ENCODE measurements around the gene PLD5.
"Not testable (repeated sequence)": the region's sequence is repeated elsewhere in the genome, so short reads cannot be mapped to it uniquely, and the experiment has no call there.

Gene PLD5

GRCh38 chr1:242178436-242178835 lies 346.1 kb downstream of the PLD5 start:
- DNase-seq (ENCODE audit: low read depth, low spot score), result no peak

- no peak for DNase-seq (ENCODE audit: low read depth, low spot score)
Observed at GRCh38 chr1:242162140-242162539, 362.4 kb downstream of the PLD5 start.

GRCh38 chr1:242147096-242147976 lies 377.2 kb downstream of the PLD5 start:
- DNase-seq (ENCODE audit: low read depth, low spot score), result no peak

- no peak for DNase-seq (ENCODE audit: low read depth, low spot score)
Observed at GRCh38 chr1:242146652-242147051, 377.8 kb downstream of the PLD5 start.

- DNase-seq (ENCODE audit: low read depth, low spot score), result no peak
Observed at GRCh38 chr1:242140836-242141235, 383.7 kb downstream of the PLD5 start.

- no peak for DNase-seq (ENCODE audit: low read depth, low spot score)
Observed at GRCh38 chr1:242139986-242140385, 384.5 kb downstream of the PLD5 start.

- no peak for DNase-seq (ENCODE audit: low read depth, low spot score)
Observed at GRCh38 chr1:242139442-242139841, 385.1 kb downstream of the PLD5 start.

- DNase-seq (ENCODE audit: low read depth, low spot score), result no peak
Observed at GRCh38 chr1:242133796-242134195, 390.7 kb downstream of the PLD5 start.

- no peak for DNase-seq (ENCODE audit: low read depth, low spot score)
Observed at GRCh38 chr1:242133351-242133750, 391.1 kb downstream of the PLD5 start.

- DNase-seq (ENCODE audit: low read depth, low spot score), result no peak
Observed at GRCh38 chr1:242132121-242132817, 392.2 kb downstream of the PLD5 start.

- no peak for DNase-seq (ENCODE audit: low read depth, low spot score)
Observed at GRCh38 chr1:242128951-242129502, 395.5 kb downstream of the PLD5 start.

GRCh38 chr1:242120432-242120831 lies 404.1 kb downstream of the PLD5 start:
- no peak for DNase-seq (ENCODE audit: low read depth, low spot score)

GRCh38 chr1:242100921-242101320 lies 423.6 kb downstream of the PLD5 start:
- DNase-seq (ENCODE audit: low read depth, low spot score), result no peak

GRCh38 chr1:242097283-242097682 lies 427.2 kb downstream of the PLD5 start:
- DNase-seq (ENCODE audit: low read depth, low spot score), result not testable (repeated sequence)

- no peak for DNase-seq (ENCODE audit: low read depth, low spot score)
Observed at GRCh38 chr1:242093116-242093515, 431.4 kb downstream of the PLD5 start.

GRCh38 chr1:242089911-242090310 lies 434.6 kb downstream of the PLD5 start:
- DNase-seq (ENCODE audit: low read depth, low spot score), result no peak

- no peak for DNase-seq (ENCODE audit: low read depth, low spot score)
Observed at GRCh38 chr1:242088875-242089274, 435.6 kb downstream of the PLD5 start.

- DNase-seq (ENCODE audit: low read depth, low spot score), result no peak
Observed at GRCh38 chr1:242086706-242087105, 437.8 kb downstream of the PLD5 start.

- DNase-seq (ENCODE audit: low read depth, low spot score), result no peak
Observed at GRCh38 chr1:242086093-242086492, 438.4 kb downstream of the PLD5 start.

- DNase-seq (ENCODE audit: low read depth, low spot score), result no peak
Observed at GRCh38 chr1:242083742-242084141, 440.8 kb downstream of the PLD5 start.

GRCh38 chr1:242081446-242081845 lies 443.1 kb downstream of the PLD5 start:
- DNase-seq (ENCODE audit: low read depth, low spot score), result no peak

GRCh38 chr1:242065813-242066212 lies 458.7 kb downstream of the PLD5 start:
- DNase-seq (ENCODE audit: low read depth, low spot score), result no peak

GRCh38 chr1:242062271-242062670 lies 462.2 kb downstream of the PLD5 start:
- no peak for DNase-seq (ENCODE audit: low read depth, low spot score)
